Activated naive CD8-positive, alpha-beta T cell treated with anti-CD3 and anti-CD28 coated beads for 36 hours (primary cell): ENCODE measurements around the gene IQGAP2. TPM values are rescaled to one million over a fixed set of nuclear protein-coding genes. Genes with fewer than 3 reads are reported as not detected.

Experiments used
- DNase-seq: peaks from one replicate; pipeline ENCODE4 v3.0.0; 2021
- H3K27ac Mint-ChIP-seq: one replicate; pipeline ENCODE4 v1.8.0; 2022; ENCODE audit warnings: mild to moderate bottlenecking, moderate library complexity, mixed read lengths
- H3K27me3 Mint-ChIP-seq: one replicate; pipeline ENCODE4 v1.8.0; 2022; ENCODE audit warnings: mild to moderate bottlenecking, mixed read lengths
- H3K36me3 Mint-ChIP-seq: one replicate; pipeline ENCODE4 v1.8.0; 2021; ENCODE audit warnings: mild to moderate bottlenecking, mixed read lengths
- H3K4me1 Mint-ChIP-seq: one replicate; pipeline ENCODE4 v1.8.0; 2021; ENCODE audit warnings: mixed read lengths
- H3K4me3 Mint-ChIP-seq: one replicate; pipeline ENCODE4 v1.8.0; 2022; ENCODE audit warnings: mild to moderate bottlenecking, moderate library complexity, mixed read lengths
- H3K9me3 Mint-ChIP-seq: one replicate; pipeline ENCODE4 v1.8.0; 2022; ENCODE audit warnings: mixed read lengths
- total RNA-seq, 2 experiments: library from RNA; stranded (reverse); gene quantifications; one replicate each; pipeline ENCODE4 v1.2.3, GENCODE V29; 2021

Gene IQGAP2
- total RNA-seq, 2 experiments from 2014 or later = 30.3 to 30.6 TPM

DNA sequence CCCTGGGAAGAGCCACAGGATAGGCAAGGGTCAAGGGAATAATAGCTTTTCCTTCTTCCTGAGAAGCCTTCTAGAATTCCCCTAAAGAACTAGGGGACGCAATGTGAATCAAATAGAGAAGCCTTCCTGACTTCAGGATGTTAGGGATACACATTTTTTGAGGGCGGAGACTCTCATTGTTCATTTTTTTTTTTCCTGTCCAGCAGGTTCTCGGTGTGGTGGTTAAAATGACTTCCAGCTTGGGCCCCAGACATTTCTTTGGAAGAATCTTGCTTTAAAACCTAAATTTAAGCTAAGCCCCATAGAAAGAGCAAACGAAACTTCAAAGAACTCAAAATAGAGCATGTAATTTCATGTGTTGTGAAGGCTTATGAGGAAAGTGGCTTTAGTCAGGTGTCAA is 80.8 kb downstream of the IQGAP2 start:
- H3K4me1 Mint-ChIP-seq = peaks cover 28% of the 10 kb centered on the region
- H3K27ac Mint-ChIP-seq = no peak overlapping the region
- no peaks in the 10 kb centered on the region for H3K9me3 Mint-ChIP-seq
- no peak for DNase-seq
- H3K36me3 Mint-ChIP-seq = no peaks in the 10 kb centered on the region
- no peaks in the 10 kb centered on the region for H3K27me3 Mint-ChIP-seq
- H3K4me3 Mint-ChIP-seq = no peak overlapping the region

DNA sequence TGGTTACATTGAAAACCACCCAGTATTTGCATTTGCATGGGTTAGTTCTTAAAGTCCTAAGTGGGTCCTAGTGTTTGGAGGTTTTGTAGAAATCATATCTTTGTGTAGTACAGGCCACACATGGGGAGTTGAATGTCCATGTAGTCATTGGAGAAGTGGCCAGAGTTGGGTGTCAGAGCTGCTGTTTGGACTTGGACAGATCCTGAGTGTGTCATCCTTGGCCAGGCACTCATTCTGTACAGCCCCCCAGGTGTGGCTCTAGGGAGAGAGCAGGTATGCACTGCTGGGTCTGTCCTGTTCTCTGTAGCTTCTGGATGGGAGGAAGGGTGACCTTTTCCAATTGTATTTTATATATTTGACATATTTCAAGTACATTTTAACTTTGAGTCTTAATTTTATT is 82.4 kb downstream of the IQGAP2 start:
- Mint-ChIP-seq H3K4me3 (no peak overlapping the region), H3K36me3 (peaks cover 10% of the 10 kb centered on the region), H3K4me1 (peaks cover 19% of the 10 kb centered on the region), H3K9me3 (no peaks in the 10 kb centered on the region), H3K27me3 (no peaks in the 10 kb centered on the region), H3K27ac (no peak overlapping the region)
- DNase-seq = no peak

DNA sequence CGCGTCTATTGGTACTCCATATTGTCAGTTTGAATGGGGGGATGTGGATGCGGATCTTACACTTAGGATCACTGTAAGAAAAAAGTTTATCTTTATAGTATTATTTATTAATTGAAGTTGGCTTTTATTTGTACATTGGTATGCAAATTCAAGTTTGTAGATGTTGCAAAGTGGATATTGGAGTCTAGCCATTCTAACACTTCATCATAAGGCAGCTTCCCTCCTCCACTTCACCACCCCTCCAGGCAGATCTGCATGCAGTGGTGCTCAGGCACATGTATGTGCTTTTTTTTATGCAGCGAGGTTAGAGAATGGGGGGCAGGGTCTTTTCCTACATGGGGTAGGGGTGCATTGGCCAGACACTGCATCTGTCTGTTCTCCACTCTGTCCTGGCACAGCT is 84.3 kb downstream of the IQGAP2 start:
- no peak overlapping the region for H3K27ac Mint-ChIP-seq
- DNase-seq = no peak
- no peaks in the 10 kb centered on the region for H3K27me3 Mint-ChIP-seq
- no peak overlapping the region for H3K4me3 Mint-ChIP-seq
- peaks cover 10% of the 10 kb centered on the region for H3K36me3 Mint-ChIP-seq
- peaks cover 21% of the 10 kb centered on the region for H3K4me1 Mint-ChIP-seq
- H3K9me3 Mint-ChIP-seq = no peaks in the 10 kb centered on the region

DNA sequence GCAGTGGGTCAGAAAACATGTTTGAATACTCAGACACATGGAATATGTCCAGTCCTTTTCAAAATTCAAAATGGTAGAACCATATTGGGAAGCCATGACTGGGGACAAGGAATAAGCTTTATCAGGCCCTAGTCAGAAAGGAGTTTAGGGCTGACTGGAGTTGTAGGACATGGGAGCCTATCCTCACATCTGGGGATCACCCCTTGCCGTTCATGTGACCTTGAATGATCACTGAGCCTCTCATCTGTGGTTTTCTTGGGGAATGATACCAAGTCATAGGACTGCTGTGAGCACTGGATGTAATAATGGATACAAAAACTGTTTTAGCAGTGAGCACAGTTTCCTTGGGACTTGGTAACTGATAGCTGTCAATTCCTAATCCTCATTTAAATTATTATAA is 84.7 kb downstream of the IQGAP2 start:
- H3K27ac Mint-ChIP-seq = no peak overlapping the region
- peaks cover 10% of the 10 kb centered on the region for H3K36me3 Mint-ChIP-seq
- H3K9me3 Mint-ChIP-seq = no peaks in the 10 kb centered on the region
- no peak overlapping the region for H3K4me3 Mint-ChIP-seq
- peaks cover 21% of the 10 kb centered on the region for H3K4me1 Mint-ChIP-seq
- H3K27me3 Mint-ChIP-seq = no peaks in the 10 kb centered on the region
- DNase-seq = no peak

DNA sequence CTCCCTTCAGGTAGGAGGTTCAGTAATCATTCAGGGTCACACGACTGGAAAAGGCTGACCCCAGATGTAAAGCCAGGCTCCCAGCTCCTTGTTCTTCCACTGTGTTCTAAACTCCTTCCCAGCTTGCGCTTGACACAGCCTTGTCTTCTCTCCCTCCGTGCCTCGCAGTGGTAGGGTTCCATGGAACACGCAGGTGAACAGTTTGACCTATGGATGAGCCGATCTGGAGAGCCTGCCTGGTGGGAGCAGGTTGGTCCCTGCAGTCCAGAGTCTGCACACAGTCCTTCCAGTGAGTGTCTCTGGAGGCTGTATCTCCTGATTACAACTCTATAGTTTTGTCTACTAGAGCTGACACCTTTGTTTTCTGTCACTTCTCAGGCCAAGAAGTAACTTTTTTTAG is 85.9 kb downstream of the IQGAP2 start:
- no peak for DNase-seq
- peaks cover 17% of the 10 kb centered on the region for H3K4me1 Mint-ChIP-seq
- no peak overlapping the region for H3K4me3 Mint-ChIP-seq
- H3K9me3 Mint-ChIP-seq = no peaks in the 10 kb centered on the region
- no peak overlapping the region for H3K27ac Mint-ChIP-seq
- H3K27me3 Mint-ChIP-seq = no peaks in the 10 kb centered on the region
- H3K36me3 Mint-ChIP-seq = peaks cover 11% of the 10 kb centered on the region

DNA sequence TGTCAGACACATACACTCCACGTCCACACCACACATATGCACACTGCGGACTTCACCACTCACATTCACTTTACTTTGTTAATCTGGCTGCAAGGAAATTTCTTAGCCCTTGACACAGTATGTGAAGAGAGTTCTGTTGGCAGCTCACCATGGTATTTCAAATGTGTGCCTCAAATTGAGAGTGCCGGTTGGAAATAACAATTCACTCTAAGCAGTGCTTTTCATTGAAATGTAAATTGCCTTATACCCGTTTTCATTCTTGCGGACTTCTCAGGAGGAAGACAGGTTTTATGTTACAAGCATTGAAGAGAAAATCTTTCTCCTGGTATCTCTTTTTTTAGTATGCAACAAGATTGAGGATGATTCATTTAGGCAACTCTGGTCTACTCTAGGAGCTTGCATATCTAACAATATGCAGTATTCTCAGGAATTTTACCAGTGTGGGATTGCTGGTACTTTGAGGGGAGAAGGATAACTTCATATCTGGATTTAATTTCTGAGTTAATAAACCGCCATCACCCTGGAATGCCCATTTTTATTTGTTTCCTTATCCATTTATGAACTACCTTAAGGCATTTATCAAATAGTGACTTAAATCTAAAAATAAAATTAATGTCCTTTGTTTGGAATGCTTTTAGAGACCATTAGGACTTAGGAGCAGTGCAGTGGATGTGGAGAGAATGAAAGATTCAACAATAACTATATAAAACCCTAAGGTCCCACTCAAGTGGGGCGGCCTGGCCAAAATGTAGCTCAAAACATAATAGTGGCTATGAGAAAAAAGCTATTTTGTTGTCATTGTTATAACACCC is 87.0 kb downstream of the IQGAP2 start:
- no peak for DNase-seq
- Mint-ChIP-seq H3K9me3 (no peaks in the 10 kb centered on the region), H3K27me3 (no peaks in the 10 kb centered on the region), H3K4me3 (no peak overlapping the region), H3K4me1 (peaks cover 12% of the 10 kb centered on the region), H3K36me3 (peaks cover 11% of the 10 kb centered on the region), H3K27ac (no peak overlapping the region)

DNA sequence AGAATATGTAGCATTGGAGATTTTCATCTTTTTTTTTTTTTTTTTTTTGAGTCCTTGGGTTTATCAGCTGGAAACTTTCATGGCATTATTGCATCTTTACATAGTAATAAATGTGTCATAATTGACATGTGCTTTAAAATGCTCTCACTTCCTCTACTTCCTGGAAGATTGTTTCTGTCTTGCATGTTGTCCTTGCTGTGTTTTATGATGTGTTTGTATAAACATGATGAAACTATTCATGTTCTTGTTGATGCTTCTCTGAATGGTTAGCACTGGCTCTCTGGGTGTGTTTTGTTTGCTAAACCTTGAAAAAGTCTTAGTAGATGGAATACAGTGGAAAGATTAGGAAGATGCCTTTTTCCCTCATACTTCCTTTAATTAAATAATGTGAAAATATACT is 87.9 kb downstream of the IQGAP2 start:
- no peak for DNase-seq
- H3K36me3 Mint-ChIP-seq = peaks cover 11% of the 10 kb centered on the region
- no peaks in the 10 kb centered on the region for H3K27me3 Mint-ChIP-seq
- H3K4me3 Mint-ChIP-seq = no peak overlapping the region
- no peaks in the 10 kb centered on the region for H3K9me3 Mint-ChIP-seq
- no peak overlapping the region for H3K27ac Mint-ChIP-seq
- peaks cover 10% of the 10 kb centered on the region for H3K4me1 Mint-ChIP-seq

DNA sequence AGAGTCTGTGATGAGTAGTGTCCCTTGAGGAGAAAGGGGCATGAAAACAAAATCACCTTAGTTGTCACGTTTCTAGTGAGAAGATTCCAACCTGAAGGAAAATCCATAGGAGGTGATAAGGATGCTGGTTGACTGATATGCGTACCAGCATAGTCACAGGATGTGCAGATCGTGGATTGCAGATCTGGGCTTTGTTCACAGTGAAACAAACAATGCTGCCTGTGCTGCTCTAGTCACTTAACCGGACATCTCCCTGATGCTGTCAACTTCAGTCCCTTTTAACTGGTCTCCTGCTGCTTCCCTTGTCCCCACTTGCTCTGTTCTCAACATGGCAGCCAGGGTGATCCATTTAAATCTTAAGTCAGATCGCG is 89.7 kb downstream of the IQGAP2 start:
- Mint-ChIP-seq H3K27me3 (no peaks in the 10 kb centered on the region), H3K4me3 (no peak overlapping the region), H3K4me1 (peaks cover 15% of the 10 kb centered on the region), H3K9me3 (no peaks in the 10 kb centered on the region), H3K36me3 (peaks cover 11% of the 10 kb centered on the region), H3K27ac (no peak overlapping the region)
- no peak for DNase-seq

DNA sequence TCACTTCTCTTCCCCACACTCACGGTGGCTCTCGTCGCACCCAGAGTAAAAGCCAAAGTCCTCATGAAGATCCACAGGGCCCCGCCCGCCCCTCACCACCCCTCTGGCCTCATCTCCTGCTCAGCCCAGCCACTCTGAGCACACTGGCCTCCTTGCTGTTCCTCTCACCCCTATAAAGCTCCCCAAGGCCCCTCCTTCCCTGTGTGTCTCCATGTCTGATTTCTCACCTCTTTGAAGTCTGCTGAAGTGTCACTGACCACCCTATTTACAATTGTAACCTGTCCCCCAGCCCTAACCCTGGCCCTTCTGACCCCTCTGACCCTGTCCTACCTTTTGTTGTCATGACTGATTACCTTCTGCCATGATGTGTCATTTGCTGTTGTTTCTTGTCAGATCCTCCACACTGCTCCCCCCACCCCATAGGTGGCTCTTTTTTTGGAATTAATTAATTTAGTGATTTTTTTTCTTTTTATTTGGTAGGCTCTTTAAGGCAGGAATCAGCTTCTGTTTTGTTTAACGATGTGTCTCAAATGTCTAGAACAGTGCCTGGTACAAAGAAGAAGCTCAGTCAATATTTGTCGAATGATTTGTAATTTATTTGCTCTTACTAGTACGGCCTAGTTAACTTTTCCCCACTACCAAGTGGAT is 90.2 kb downstream of the IQGAP2 start:
- no peak overlapping the region for H3K4me3 Mint-ChIP-seq

DNA sequence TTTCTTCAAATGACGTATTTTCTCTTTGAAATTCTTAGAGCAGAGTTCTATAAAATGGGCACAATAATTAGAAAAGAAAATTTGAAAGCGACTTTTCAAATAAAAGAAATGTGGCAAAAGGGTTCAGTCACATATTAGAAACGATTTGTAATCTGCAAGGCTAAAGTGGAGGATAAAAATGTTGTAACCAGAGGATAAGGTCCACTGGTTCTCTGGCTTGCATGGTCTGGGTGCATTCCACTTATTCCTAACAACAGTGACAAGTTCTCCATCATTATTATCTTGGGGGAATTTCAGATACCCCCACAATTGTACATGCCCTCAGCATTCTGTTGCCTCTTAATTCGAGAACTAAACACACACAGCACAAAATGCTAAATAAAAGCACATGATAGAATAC is 91.1 kb downstream of the IQGAP2 start:
- peaks cover 15% of the 10 kb centered on the region for H3K4me1 Mint-ChIP-seq
- H3K27ac Mint-ChIP-seq = no peak overlapping the region
- H3K4me3 Mint-ChIP-seq = no peak overlapping the region
- no peaks in the 10 kb centered on the region for H3K27me3 Mint-ChIP-seq
- no peaks in the 10 kb centered on the region for H3K9me3 Mint-ChIP-seq
- peaks cover 11% of the 10 kb centered on the region for H3K36me3 Mint-ChIP-seq
- DNase-seq = no peak

More for the DNA sequence above, 90.2 kb downstream of the IQGAP2 start:
- no peaks in the 10 kb centered on the region for H3K27me3 Mint-ChIP-seq
- H3K36me3 Mint-ChIP-seq = peaks cover 11% of the 10 kb centered on the region
- DNase-seq = no peak
- H3K27ac Mint-ChIP-seq = no peak overlapping the region
- H3K4me1 Mint-ChIP-seq = peaks cover 14% of the 10 kb centered on the region
- H3K9me3 Mint-ChIP-seq = no peaks in the 10 kb centered on the region

DNA sequence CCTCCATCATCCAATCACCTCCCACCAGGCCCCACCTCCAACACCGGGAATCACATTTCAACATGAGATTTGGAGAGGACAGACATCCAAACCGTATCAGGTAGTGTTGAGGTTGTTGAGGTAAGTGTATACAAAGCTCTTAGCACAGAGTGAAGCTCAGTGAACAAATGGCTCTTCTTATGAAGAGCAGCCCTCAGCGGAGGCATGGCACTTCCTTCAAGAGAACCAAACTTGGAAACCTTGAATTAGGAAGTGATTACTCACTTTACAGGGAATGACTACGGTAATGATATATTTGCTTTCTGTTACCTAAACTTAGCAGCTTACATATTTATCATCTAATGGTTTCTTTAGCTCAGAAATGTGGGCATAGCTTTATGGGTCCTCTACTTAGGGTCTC is 92.8 kb downstream of the IQGAP2 start:
- peaks cover 13% of the 10 kb centered on the region for H3K4me1 Mint-ChIP-seq
- no peak overlapping the region for H3K4me3 Mint-ChIP-seq
- no peaks in the 10 kb centered on the region for H3K9me3 Mint-ChIP-seq
- peaks cover 8% of the 10 kb centered on the region for H3K36me3 Mint-ChIP-seq
- DNase-seq = no peak
- no peak overlapping the region for H3K27ac Mint-ChIP-seq
- no peaks in the 10 kb centered on the region for H3K27me3 Mint-ChIP-seq

DNA sequence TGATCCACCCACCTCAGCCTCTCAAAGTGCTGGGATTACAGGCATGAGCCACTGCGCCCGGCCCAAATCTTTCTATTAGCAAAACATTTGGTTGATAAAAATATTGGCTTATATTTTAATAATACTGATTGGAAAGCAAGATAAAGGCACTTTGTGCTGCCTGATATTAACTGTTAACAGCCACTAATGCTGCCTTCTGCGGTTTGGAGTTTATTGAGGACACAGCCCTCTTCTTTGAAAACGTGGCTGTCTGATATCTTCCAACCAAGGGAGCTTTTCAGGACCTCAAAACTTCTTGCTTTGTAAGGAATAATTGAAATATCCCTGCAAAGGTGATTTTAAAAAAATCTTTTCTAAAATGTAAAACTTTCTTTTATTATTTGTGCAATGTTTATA is 94.0 kb downstream of the IQGAP2 start:
- H3K9me3 Mint-ChIP-seq = no peaks in the 10 kb centered on the region
- no peaks in the 10 kb centered on the region for H3K27me3 Mint-ChIP-seq
- no peak overlapping the region for H3K4me3 Mint-ChIP-seq
- H3K27ac Mint-ChIP-seq = no peak overlapping the region
- H3K36me3 Mint-ChIP-seq = peaks cover 8% of the 10 kb centered on the region
- no peak for DNase-seq
- H3K4me1 Mint-ChIP-seq = peaks cover 14% of the 10 kb centered on the region

DNA sequence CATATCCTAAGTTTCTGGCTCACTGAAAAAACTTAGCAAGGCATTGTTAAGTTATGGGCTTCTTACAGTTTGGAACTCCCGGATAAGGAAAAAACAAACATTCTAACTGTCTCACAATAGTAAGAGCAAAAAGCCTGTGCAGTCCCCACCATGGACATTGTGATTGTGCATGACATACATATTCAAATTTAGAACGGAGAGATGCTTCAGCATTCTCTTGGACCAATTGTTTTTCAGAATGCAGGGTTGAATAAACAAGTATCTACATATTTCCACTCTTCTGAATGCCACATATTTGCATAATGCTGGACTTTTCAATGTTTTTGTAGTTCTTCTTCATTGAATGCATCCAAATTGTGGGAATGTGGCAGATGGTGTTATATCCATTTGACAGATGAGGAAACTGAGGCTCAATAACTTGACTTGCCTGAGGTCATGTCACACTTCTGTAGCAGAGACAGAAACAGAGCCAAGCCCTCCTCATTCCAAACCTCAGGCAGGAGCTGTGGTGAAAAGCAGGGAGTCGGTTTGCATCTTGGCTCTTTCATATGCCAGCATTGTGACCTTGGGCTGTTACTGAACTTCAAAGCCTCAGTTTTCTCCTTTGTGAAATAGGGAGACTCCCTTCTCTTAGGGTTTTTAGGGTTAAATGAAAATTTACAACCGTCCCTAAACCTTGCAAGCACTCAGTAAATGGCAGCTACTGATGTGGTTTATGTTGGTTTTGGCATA is 95.1 kb downstream of the IQGAP2 start:
- H3K27me3 Mint-ChIP-seq = no peaks in the 10 kb centered on the region
- H3K9me3 Mint-ChIP-seq = no peaks in the 10 kb centered on the region
- DNase-seq = no peak
- peaks cover 13% of the 10 kb centered on the region for H3K4me1 Mint-ChIP-seq
- no peak overlapping the region for H3K4me3 Mint-ChIP-seq
- H3K36me3 Mint-ChIP-seq = peaks cover 8% of the 10 kb centered on the region
- no peak overlapping the region for H3K27ac Mint-ChIP-seq

DNA sequence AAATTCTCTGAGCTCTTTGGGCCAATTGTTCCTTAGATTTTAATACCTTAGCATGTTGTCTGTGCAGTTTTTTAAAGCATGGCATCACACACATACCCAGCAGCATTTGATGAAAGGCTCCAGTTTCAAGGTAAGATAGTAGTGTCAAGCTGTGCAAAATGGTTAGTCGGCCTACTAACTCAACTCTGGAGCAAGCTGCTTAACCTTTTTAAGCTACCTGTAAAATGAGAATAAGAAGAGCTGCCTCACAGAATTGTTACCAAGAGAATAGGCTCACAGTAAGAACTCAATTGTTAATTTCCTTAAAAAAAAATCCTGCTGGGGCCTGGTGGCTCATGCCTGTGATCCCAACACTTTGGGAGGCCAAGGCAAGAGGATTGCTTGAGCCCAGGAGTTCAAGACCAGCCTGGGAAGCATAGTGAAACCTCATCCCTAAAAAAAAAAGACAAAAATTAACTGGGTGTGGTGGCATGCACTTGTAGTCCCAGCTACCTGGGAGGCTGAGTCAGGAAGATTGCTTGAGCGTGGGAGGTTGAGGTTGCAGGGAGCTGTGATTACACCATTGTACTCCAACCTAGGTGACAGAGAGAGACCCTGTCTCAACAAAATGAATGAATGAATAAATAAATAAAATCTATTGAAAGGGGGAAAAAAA is 96.5 kb downstream of the IQGAP2 start:
- Mint-ChIP-seq H3K4me3 (no peak overlapping the region), H3K36me3 (peaks cover 6% of the 10 kb centered on the region), H3K27me3 (no peaks in the 10 kb centered on the region), H3K4me1 (peaks cover 16% of the 10 kb centered on the region), H3K27ac (no peak overlapping the region), H3K9me3 (no peaks in the 10 kb centered on the region)
- no peak for DNase-seq
